SW 1271 (cell line): ENCODE results near the gene HOXA2.

Experiments used
- DNase-seq, 2 experiments: peaks; one replicate each; lab custom pipeline; 2025; lab: John Stamatoyannopoulos, UW

HOXA2 gene

DNA sequence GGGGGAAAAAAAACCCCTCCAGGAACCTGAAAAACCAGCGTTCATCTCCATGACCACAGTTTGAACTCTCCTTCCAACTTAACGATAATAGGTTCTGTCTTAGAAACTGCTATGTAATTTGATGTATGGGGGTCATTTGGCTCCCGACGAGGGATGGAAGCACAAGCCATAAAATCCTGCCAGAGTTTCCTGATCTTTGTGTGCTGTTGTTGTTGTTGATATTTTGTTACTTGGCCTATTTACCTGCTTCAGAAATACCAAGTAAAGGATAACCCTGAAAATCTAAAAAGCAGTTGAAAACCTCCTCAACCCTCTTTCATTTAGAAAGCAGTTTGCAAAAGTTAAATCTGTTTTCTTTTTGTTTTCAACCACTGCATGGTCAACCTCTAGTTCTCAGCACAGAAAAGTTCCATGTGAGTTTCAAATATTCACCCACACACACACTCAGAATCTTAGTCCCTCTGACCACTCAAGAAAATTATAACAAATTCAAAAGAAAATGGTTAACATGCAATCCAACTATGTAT lies 9.3 kb upstream of the HOXA2 start:
- no peak for DNase-seq

DNA sequence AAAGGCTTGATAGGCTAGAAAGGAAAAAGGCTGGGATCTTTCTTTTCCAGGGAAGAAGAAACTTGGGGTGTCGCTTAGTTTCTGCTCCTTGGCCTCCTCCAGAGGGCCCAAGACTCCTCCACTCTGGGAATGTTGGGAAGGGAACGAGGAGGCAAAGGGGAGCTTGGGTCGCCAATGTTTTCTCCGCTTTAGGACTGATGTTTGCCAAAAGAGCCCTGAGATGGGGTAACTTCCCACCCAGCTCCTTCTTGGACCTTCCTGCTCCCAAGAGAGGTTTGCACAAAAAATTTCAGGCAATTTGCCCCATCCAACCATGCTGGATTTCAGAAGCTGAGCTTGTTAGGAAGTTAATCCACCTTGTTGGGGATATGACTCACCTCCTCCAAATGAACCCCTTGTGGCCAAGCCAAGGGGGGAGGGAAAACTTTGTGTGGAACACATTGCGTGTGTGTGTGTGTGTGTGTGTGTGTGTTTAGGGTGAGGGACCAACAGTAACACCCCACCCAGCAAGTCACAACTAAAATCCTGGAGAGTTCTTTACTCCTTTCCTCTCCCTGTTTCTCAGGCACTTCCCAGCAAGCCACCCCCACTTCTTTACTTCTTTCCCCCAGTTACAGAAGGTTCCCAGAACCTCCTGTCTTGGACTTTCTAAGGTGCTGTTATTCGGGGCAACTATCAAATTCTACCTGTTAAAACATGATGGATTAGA lies 8.7 kb upstream of the HOXA2 start:
- peak in 1 of 2 experiments; percentile 36 for DNase-seq

- DNase-seq = peak in 1 of 2 experiments; percentile 28
Observed at GRCh38 chr7:27110186-27111031, 7.9 kb upstream of the HOXA2 start.

GRCh38 chr7:27109466-27110185 lies 7.1 kb upstream of the HOXA2 start:
- no peak for DNase-seq

GRCh38 chr7:27108390-27109127 lies 6.1 kb upstream of the HOXA2 start:
- DNase-seq = no peak

GRCh38 chr7:27107391-27108381 lies 5.2 kb upstream of the HOXA2 start:
- DNase-seq = no peak

- no peak for DNase-seq
Observed at GRCh38 chr7:27106901-27107240, 4.4 kb upstream of the HOXA2 start.

DNA sequence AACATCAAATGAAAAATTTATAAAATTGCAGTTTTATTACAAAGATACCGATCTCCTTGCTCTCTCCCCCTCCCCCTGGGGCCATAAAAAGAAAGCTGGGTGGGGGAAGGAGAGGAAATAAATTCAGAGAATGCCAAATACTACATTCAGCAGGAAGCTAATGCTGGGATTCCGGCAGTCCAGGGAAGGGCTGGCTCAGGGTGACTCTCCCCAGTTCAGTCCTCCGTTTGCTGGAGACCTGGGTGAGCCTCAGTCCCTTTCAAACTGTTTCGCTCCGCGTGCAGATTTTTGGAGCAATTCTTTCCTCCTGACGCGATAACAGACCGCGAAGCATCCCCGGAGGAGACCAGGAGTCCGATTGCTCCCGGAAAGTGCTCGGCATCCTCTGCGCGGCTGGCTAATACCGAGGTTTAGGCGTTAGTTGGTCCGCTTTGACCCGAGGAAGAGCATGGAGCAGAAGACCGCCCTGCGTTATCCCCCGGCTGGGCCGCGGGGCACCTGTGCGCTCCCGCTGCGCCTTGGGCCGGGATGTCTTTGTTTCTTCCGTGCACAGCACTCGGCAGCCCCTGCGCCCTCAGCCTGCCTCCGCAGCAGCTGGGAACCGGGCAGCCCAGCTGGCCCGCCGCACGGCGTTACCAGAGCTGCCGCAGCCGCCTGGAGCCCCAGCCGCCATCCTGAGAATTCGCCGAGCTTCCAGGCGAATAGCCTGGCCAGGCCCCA lies 3.9 kb upstream of the HOXA2 start:
- no peak for DNase-seq

DNA sequence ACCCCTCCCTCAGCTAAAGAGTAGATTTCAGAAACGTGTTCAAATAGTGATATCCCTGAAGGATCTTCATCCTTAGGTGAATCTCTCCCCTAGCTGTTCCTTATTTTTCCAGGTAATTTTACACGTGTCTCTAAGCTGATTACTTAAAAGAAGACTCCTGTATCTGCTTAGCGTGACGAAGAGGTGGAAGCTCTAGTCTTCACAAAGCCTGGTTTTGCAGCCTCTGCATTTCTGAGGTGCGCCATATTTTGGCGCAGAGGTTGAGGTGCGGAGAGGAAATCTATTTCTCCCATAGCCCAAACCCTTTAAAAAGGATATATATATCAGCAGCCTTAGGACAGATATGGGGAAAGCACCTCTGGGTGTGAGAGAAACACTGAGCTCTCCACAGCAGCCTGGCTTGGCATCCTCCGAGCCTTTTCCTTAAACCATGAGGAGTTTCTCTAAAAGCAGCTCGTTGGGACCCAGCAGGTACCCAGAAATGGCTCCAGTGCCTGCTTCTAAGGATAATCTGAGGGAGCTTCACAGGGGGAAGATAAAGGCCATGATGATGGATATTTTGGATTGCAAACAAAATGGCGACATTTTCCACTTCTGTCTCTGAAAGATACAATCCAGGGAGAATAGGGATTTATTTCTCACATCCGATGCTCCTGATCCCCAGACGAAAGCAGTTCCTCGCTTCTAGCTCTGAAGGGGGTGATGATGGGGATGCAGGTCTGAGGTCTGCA lies 3.0 kb upstream of the HOXA2 start:
- no peak for DNase-seq

- no peak for DNase-seq
Observed at GRCh38 chr7:27104341-27105058, 2.0 kb upstream of the HOXA2 start.

GRCh38 chr7:27103489-27104226 lies 1.2 kb upstream of the HOXA2 start:
- DNase-seq = no peak

DNA sequence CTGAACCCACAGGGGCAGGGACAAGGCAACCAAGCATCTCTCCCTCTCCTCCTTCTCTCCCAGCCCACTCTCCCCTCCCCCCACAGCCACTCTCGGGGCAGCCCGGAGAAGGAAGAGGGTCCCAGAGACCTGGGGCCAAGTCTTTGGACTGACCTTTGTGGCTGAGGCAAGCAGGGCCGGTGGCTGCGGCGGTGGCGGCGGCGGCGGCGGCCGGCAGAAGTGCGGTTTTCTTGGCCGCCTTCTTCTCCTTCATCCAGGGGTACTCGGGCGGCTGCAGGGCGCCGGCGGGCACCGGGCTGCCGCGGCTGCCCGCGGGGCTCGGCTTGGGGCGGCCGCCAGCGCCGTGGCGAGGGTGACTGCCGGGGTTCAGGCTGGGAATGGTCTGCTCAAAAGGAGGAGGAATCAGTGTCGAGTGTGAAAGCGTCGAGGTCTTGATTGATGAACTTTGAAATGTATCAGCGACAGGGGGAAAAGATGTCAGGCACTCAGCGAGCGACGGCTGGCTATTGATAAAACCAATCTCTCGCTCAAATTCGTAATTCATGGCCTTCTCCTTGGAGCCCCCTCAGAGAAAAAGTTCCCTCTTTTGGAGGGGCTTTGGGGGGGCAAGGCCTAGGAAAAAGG lies 414 bp downstream of the HOXA2 start:
- DNase-seq = no peak

GRCh38 chr7:27101171-27101956 lies 1.1 kb downstream of the HOXA2 start:
- DNase-seq = no peak

DNA sequence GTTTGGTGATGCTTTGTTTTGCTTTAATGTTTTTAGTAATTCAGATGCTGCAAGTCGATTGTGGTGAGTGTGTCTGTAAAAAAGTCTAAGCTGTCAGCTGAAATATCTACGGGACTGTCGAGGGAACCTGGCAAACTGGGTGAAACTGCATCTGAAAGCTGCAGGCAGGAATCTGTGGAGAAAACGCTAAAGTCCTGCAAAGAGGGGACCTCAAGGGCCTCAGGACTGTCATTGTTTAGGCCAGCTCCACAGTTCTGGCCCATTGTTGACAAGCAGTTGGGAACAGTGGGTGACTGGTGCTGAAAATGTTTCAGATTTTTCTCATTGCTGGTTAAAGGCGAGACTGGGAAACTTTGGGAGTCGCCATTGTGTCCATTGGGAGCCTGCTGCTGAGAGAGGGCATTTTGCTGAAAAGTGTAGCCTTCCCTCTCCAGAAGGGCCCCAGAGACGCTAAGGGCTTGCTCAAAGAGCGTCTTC lies 1.8 kb downstream of the HOXA2 start:
- no peak for DNase-seq

- no peak for DNase-seq
Observed at GRCh38 chr7:27099453-27100370, 2.8 kb downstream of the HOXA2 start.
